Activated naive CD4-positive, alpha-beta T cell treated with anti-CD3 and anti-CD28 coated beads, Interleukin-2, amount 10 ng/mL, durations not matched to agents 7 days and 5 days (primary cell): ENCODE results near the gene FSTL1.

Source experiments
- CTCF ChIA-PET: fragments of 350-600 bp; sonication (Branson Sonifier 250); formaldehyde crosslinking; loops from one replicate; lab custom pipeline; 2021; ENCODE audit warnings: antibody characterized with exemption; lab: Charles Lee
- DNase-seq: peaks from one replicate; pipeline ENCODE4 v3.0.0-alpha.2; 2020
- H3K27ac Mint-ChIP-seq: one replicate; pipeline ENCODE4 v1.8.0; 2021; ENCODE audit warnings: mild to moderate bottlenecking, moderate library complexity, mixed read lengths
- H3K27me3 Mint-ChIP-seq: one replicate; pipeline ENCODE4 v1.8.0; 2021; ENCODE audit warnings: mild to moderate bottlenecking, mixed read lengths
- H3K36me3 Mint-ChIP-seq: one replicate; pipeline ENCODE4 v1.8.0; 2021; ENCODE audit warnings: mixed read lengths
- H3K4me1 Mint-ChIP-seq: one replicate; pipeline ENCODE4 v1.8.0; 2021; ENCODE audit warnings: mixed read lengths
- H3K4me3 Mint-ChIP-seq: one replicate; pipeline ENCODE4 v1.8.0; 2021; ENCODE audit warnings: mild to moderate bottlenecking, moderate library complexity, mixed read lengths
- H3K9me3 Mint-ChIP-seq: one replicate; pipeline ENCODE4 v1.8.0; 2021; ENCODE audit warnings: mixed read lengths

Gene FSTL1

GRCh38 chr3:120454076-120454689 is 3.4 kb upstream of the FSTL1 start:
- no peak overlapping the region for H3K4me3 Mint-ChIP-seq
- no peaks in the 10 kb centered on the region for H3K9me3 Mint-ChIP-seq
- CTCF ChIA-PET, result no interaction called here
- DNase-seq, result no peak
- peaks cover 14% of the 10 kb centered on the region for H3K4me1 Mint-ChIP-seq
- H3K27ac Mint-ChIP-seq, result no peak overlapping the region
- H3K27me3 Mint-ChIP-seq, result peaks cover 55% of the 10 kb centered on the region
- no peaks in the 10 kb centered on the region for H3K36me3 Mint-ChIP-seq

- Mint-ChIP-seq H3K4me1 (peaks cover 14% of the 10 kb centered on the region), H3K36me3 (no peaks in the 10 kb centered on the region), H3K27me3 (peaks cover 61% of the 10 kb centered on the region), H3K4me3 (no peak overlapping the region), H3K9me3 (no peaks in the 10 kb centered on the region), H3K27ac (no peak overlapping the region)
- no peak for DNase-seq
- CTCF ChIA-PET, result no interaction called here
Measured at GRCh38 chr3:120452816-120453215, 2.0 kb upstream of the FSTL1 start.

GRCh38 chr3:120451806-120452205 is 1.0 kb upstream of the FSTL1 start:
- H3K27me3 Mint-ChIP-seq, result peaks cover 67% of the 10 kb centered on the region
- DNase-seq, result no peak
- H3K27ac Mint-ChIP-seq, result no peak overlapping the region
- CTCF ChIA-PET, result no interaction called here
- peak overlapping the region; percentile 48 for H3K4me3 Mint-ChIP-seq
- H3K36me3 Mint-ChIP-seq, result no peaks in the 10 kb centered on the region
- H3K9me3 Mint-ChIP-seq, result no peaks in the 10 kb centered on the region
- H3K4me1 Mint-ChIP-seq, result peaks cover 14% of the 10 kb centered on the region

GRCh38 chr3:120451272-120451761 is 525 bp upstream of the FSTL1 start:
- Mint-ChIP-seq H3K27ac (no peak overlapping the region), H3K9me3 (no peaks in the 10 kb centered on the region), H3K36me3 (no peaks in the 10 kb centered on the region), H3K4me1 (peaks cover 14% of the 10 kb centered on the region), H3K27me3 (peaks cover 67% of the 10 kb centered on the region), H3K4me3 (peak overlapping the region; percentile 48)
- DNase-seq, result no peak
- CTCF ChIA-PET, result no interaction called here

DNA sequence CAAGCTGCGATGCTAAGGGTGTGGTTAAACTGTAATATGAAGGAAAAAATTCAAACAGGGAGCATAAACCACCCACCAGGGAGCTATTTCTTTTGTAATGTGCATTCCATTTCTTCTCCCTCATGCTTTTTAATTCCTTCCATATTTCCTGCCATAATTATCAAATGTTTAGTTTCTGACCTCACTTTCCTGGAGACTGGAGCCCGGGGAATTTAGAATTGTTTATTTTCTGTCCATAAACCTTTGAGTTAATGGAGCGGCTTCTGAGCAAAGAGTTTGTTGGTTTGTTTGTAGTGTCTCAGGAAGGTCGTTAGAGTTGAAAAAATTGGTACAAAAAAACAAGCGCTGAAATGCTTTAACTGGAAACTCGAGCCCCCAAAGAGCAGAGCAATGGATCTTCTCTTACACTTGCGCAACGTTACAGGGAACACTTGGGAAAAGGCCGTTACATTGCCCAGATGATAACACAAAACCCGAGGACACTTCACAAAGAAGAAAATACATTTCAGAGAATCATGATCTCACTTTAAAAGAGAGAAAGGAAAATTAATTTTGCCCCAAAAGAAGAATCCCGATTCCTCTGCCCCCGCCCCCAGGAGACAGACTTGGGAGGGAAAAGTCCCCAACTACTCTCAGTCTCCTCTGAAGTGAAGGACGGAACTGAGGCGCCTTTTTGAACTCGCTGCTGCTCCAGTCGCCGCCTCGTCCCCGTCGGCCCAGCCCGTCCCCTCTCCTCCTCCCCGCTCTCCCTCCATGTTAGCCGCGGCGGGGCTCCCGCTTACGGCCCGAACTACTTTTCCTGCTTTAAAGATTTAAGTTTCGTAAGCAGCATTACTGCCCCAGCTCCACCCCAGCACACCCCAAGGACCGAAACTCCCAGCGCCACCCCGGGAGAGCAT is 842 bp downstream of the FSTL1 start:
- peak; percentile 27 for DNase-seq
- H3K36me3 Mint-ChIP-seq, result no peaks in the 10 kb centered on the region
- no peak overlapping the region for H3K27ac Mint-ChIP-seq
- peaks cover 61% of the 10 kb centered on the region for H3K27me3 Mint-ChIP-seq
- CTCF ChIA-PET, result no interaction called here
- H3K4me3 Mint-ChIP-seq, result peak overlapping the region; percentile 75
- no peaks in the 10 kb centered on the region for H3K9me3 Mint-ChIP-seq
- H3K4me1 Mint-ChIP-seq, result peaks cover 14% of the 10 kb centered on the region

- Mint-ChIP-seq H3K9me3 (no peaks in the 10 kb centered on the region), H3K27me3 (peaks cover 61% of the 10 kb centered on the region), H3K4me3 (no peak overlapping the region), H3K36me3 (no peaks in the 10 kb centered on the region), H3K4me1 (peaks cover 14% of the 10 kb centered on the region), H3K27ac (no peak overlapping the region)
- no peak for DNase-seq
- CTCF ChIA-PET, result no interaction called here
Measured at GRCh38 chr3:120449251-120449650, 1.5 kb downstream of the FSTL1 start.

DNA sequence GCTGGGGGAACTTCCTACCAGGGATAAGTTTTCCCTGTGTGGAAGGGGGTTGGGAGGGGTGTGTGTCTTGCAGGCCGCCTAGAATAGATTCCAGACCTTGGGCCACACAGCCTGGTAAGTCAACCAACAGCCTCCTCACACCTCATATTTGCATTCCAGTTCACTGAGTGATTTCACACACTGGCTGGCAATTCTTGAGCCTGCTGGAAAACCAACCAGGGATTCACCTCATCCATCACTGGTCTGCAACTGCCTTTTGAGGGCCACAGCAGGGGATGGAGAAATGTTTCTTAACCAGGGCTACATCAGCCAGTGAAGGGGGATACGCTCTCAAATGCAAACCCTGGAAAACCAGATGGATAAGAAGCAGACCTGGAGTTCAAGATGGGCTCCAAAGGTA is 2.0 kb downstream of the FSTL1 start:
- DNase-seq, result no peak
- H3K4me3 Mint-ChIP-seq, result no peak overlapping the region
- no peaks in the 10 kb centered on the region for H3K9me3 Mint-ChIP-seq
- no peak overlapping the region for H3K27ac Mint-ChIP-seq
- no peaks in the 10 kb centered on the region for H3K36me3 Mint-ChIP-seq
- CTCF ChIA-PET, result no interaction called here
- H3K27me3 Mint-ChIP-seq, result peaks cover 61% of the 10 kb centered on the region
- peaks cover 14% of the 10 kb centered on the region for H3K4me1 Mint-ChIP-seq

DNA sequence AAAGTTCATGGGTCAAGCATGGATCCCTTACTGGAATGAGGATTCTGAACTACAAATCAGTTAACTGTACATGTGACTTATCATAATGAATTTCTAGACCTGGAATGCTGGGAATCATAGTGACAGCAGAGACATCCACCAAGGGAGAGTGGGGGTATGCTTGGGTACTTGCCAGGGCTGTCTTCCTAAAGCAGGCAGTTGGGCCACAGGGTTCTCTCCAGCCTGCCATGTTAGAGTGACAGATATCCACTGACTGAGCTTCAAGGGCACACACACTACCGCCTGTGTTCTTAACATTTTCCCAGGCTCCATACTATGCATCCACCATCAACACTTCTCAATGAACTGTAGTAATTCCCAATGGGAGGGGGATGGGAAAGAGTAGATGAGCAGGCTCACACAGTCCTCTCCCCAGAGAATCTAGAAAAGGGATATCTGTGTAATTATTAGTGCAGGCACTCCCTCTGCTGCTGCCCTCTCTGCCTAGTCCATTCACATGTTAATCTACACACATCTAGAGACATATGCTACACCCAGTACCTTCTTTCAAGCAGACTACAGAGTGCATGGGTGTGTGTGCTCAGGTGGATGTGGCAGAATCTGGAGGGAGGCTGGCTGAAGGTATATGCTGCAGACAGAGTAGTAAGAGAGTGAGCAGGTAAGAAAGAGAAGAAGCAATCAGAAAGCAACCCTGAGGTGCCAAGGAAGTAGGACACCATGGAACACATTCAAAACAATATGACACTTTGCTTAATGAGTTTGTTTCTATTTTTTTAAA is 3.7 kb downstream of the FSTL1 start:
- CTCF ChIA-PET, result no interaction called here
- Mint-ChIP-seq H3K27ac (no peak overlapping the region), H3K36me3 (no peaks in the 10 kb centered on the region), H3K4me1 (peaks cover 14% of the 10 kb centered on the region), H3K4me3 (no peak overlapping the region), H3K27me3 (peaks cover 48% of the 10 kb centered on the region), H3K9me3 (no peaks in the 10 kb centered on the region)
- no peak for DNase-seq

GRCh38 chr3:120445654-120446053 is 5.1 kb downstream of the FSTL1 start:
- no peaks in the 10 kb centered on the region for H3K36me3 Mint-ChIP-seq
- CTCF ChIA-PET, result interaction anchor here (1.3 kb wide), 1 partner anchor 28 kb away, joined by 4 read pairs; no protein-coding TSS in a partner anchor
- H3K4me1 Mint-ChIP-seq, result peaks cover 8% of the 10 kb centered on the region
- H3K9me3 Mint-ChIP-seq, result no peaks in the 10 kb centered on the region
- no peak for DNase-seq
- peaks cover 35% of the 10 kb centered on the region for H3K27me3 Mint-ChIP-seq
- H3K4me3 Mint-ChIP-seq, result no peak overlapping the region
- no peak overlapping the region for H3K27ac Mint-ChIP-seq

- CTCF ChIA-PET, result no interaction called here
- DNase-seq, result no peak
- H3K36me3 Mint-ChIP-seq, result no peaks in the 10 kb centered on the region
- no peaks in the 10 kb centered on the region for H3K9me3 Mint-ChIP-seq
- H3K27me3 Mint-ChIP-seq, result peaks cover 16% of the 10 kb centered on the region
- H3K4me1 Mint-ChIP-seq, result no peaks in the 10 kb centered on the region
- no peak overlapping the region for H3K4me3 Mint-ChIP-seq
- H3K27ac Mint-ChIP-seq, result no peak overlapping the region
Measured at GRCh38 chr3:120443626-120444123, 7.1 kb downstream of the FSTL1 start.

DNA sequence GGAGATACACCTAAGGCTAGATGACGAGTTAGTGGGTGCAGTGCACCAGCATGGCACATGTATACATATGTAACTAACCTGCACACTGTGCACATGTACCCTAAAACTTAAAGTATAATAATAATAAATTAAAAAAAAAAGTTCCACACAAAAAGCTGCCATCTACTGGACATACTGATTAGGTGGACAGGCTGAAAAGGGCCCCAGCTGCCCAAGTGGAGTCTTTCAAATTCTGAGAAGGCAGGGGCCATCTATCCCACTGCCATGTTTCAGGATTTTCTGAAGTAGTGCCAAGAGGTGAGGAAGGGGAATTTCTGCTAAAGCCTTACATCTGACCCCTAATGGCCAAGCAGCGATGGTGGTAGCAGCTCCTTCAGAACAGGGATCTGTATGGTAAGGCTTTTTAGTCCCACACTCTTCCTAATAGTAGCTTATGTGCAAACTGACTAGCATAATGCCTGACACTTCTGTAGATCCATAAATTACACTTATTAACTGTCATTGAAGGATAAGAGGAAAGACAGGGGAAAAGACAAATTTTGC is 7.7 kb downstream of the FSTL1 start:
- no peaks in the 10 kb centered on the region for H3K36me3 Mint-ChIP-seq
- peaks cover 11% of the 10 kb centered on the region for H3K27me3 Mint-ChIP-seq
- H3K4me1 Mint-ChIP-seq, result no peaks in the 10 kb centered on the region
- no peak overlapping the region for H3K27ac Mint-ChIP-seq
- CTCF ChIA-PET, result no interaction called here
- H3K4me3 Mint-ChIP-seq, result no peak overlapping the region
- DNase-seq, result no peak
- no peaks in the 10 kb centered on the region for H3K9me3 Mint-ChIP-seq

- DNase-seq, result no peak
- no peaks in the 10 kb centered on the region for H3K4me1 Mint-ChIP-seq
- H3K27me3 Mint-ChIP-seq, result peaks cover 4% of the 10 kb centered on the region
- H3K4me3 Mint-ChIP-seq, result no peak overlapping the region
- H3K9me3 Mint-ChIP-seq, result no peaks in the 10 kb centered on the region
- H3K36me3 Mint-ChIP-seq, result no peaks in the 10 kb centered on the region
- CTCF ChIA-PET, result interaction anchor here (1.8 kb wide), 1 partner anchor 24 kb away, joined by 6 read pairs; no protein-coding TSS in a partner anchor
- H3K27ac Mint-ChIP-seq, result no peak overlapping the region
Measured at GRCh38 chr3:120441776-120442175, 9.0 kb downstream of the FSTL1 start.

DNA sequence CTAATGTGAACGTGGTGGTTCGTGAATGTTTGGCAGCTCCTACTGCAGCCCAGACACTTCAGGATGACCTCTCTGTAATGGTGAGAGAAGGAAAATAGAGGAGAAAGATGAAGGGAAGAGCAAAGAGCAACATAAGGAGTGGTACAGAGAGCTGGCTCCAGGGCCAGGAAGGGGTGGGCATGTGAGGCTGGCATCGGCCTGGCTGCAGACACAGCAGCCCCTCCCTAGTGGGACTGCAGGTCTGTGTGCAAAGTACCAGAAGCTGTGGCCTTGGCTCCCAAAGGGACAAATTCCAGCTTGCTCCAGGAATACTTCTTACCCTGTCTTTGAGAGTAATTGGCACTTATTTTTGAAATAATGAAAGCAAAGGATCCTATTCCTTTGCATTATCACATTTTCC is 10.0 kb downstream of the FSTL1 start:
- Mint-ChIP-seq H3K36me3 (no peaks in the 10 kb centered on the region), H3K27me3 (no peaks in the 10 kb centered on the region), H3K9me3 (no peaks in the 10 kb centered on the region), H3K4me1 (no peaks in the 10 kb centered on the region), H3K4me3 (no peak overlapping the region), H3K27ac (no peak overlapping the region)
- DNase-seq, result no peak
- CTCF ChIA-PET, result interaction anchor here (1.8 kb wide), 1 partner anchor 23 kb away, joined by 6 read pairs; no protein-coding TSS in a partner anchor
